IPS-NIHi7 (cell line): Measurements from ENCODE around the gene DCHS1.

Experiments used
- DNase-seq: peaks from one replicate; pipeline ENCODE4 v3.0.0; 2012; ENCODE audit warnings: mixed read lengths; ENCODE audit errors: extremely low spot score

DCHS1 gene

DNA sequence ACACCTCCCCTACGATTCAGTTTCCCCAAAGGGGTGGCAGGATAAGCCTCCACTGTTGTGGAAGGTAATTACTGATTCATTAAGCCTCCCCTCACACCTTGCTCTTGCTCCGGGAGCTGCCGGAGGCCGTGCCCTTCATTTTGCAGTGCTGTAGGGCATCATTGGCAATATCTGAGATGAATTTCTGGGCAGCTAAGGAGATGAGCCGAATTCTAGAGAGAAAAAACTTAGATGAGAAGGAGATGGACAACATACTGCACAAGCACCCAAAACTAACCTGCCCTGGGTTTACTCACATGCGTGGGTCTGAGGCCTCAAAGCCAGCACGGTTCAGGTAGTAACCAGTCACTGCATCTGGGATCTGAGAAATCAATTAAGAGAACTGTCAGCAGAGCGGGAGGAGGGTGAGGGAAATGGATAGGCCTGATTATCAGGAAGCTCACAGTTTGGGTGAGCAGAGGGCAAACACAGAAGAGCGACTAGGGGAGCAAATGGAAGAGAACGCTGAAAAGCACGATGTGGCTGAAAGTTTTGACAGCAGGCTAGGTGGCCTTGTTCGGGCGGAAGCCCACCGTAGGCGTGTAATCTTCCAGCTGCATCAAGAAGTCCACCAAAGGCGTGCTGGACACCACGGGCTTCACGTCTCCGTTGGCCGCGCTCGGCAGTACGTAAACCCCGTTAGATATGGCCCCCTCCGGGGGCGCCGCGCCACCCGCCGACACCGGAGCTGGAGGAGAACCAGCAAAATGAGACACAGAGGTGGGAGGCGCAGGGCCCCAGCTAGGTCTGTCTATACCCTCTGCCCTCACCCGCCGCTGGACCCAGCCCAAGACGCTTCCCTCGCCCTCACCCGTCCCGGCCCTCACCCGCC is 44.3 kb downstream of the DCHS1 start:
- no peak for DNase-seq

DNA sequence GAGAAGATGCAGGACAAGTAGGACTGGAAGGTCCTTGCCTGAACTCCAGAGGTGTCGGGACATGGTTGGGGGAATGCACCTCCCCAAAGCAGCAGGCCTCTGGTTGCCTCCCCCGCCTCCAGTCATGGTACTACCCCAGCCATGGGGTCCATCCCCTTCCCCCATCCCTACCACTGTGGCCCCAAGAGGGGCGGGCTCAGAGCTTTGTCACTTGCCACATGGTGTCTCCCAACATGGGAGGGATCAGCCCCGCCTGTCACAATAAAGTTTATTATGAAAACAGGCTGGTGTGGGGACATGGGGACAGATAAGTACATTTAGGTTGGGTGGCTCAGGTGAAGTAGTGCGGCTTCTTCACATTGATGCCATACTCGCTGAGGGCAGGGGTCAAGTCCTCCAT is 45.0 kb downstream of the DCHS1 start:
- no peak for DNase-seq

DNA sequence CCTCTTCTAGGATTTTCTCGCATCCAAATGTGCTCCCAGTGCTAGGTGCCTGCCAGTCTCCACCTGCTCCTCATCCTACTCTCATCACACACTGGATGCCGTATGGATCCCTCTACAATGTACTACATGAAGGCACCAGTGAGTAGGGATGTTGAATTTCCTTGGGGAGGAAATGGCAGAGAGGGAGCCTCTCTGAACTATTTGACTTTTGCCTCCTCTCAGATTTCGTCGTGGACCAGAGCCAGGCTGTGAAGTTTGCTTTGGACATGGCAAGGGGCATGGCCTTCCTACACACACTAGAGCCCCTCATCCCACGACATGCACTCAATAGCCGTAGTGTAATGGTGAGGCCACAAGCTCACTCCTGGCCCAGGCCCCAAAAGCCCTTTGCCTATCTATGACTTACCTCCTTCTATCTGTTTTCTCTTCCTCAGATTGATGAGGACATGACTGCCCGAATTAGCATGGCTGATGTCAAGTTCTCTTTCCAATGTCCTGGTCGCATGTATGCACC is 46.0 kb downstream of the DCHS1 start:
- DNase-seq = no peak

DNA sequence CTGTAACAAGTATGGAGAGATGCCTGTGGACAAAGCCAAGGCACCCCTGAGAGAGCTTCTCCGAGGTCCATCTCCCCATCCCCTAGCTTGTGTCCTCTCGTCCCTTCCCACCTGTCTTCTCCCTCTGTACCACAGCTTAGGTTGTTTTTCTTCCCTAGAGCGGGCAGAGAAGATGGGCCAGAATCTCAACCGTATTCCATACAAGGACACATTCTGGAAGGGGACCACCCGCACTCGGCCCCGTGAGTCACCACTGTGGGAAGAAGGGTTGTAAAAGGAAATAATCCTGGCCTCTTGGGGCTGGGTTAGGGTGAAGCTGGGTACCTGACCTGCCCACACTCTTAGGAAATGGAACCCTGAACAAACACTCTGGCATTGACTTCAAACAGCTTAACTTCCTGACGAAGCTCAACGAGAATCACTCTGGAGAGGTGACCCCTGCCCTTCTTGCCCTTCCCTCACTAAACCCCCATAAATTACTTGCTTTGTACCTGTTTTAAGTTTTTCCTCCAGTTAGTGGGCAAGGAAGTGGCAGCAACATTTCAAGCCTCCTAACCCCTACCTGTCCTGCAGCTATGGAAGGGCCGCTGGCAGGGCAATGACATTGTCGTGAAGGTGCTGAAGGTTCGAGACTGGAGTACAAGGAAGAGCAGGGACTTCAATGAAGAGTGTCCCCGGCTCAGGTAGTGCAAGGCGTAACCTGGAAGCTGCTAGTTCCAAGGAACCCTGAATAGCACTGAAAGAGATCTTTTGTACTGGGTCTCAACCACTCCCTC is 46.7 kb downstream of the DCHS1 start:
- no peak for DNase-seq

DNA sequence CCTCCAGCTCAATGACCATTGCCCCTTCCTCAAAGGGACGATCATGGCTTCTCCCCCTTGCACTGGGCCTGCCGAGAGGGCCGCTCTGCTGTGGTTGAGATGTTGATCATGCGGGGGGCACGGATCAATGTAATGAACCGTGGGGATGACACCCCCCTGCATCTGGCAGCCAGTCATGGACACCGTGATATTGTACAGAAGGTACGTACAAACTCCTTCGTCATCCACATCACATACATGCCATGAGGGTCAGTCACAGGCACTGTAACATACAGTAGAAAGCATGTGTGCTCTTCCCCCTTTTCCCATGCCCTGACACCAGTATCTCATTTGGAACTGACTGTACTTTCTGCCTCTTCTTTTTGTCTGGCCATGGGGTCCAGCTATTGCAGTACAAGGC is 47.6 kb downstream of the DCHS1 start:
- DNase-seq = no peak

DNA sequence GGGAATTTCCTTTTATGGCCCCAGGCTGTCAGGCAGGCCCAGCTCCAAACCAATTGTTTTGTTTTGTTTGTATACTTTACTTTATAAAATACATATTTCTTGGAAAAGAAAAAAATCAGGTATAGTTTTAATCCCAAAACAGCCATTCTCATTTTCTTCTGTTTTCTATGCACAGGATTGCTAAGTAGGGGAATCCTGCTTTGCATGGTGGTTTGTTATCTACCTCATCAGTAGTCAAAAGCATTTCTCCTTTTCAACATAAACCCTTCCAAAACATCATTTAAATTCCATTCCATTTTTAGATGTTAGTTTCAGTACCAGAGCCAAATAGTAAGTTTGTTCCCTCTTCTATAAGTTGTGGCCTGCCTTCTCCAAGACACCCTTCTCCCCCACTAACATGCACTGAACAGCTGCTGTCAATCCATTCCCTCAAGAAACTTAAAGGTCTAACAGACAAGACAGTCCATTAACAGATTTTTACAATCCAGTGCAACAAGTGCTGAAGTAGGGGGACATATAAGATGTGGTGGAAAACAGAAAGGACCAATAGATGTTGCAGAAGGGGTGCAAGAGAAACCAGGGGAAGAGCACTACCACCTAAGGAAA is 48.3 kb downstream of the DCHS1 start:
- no peak for DNase-seq

DNA sequence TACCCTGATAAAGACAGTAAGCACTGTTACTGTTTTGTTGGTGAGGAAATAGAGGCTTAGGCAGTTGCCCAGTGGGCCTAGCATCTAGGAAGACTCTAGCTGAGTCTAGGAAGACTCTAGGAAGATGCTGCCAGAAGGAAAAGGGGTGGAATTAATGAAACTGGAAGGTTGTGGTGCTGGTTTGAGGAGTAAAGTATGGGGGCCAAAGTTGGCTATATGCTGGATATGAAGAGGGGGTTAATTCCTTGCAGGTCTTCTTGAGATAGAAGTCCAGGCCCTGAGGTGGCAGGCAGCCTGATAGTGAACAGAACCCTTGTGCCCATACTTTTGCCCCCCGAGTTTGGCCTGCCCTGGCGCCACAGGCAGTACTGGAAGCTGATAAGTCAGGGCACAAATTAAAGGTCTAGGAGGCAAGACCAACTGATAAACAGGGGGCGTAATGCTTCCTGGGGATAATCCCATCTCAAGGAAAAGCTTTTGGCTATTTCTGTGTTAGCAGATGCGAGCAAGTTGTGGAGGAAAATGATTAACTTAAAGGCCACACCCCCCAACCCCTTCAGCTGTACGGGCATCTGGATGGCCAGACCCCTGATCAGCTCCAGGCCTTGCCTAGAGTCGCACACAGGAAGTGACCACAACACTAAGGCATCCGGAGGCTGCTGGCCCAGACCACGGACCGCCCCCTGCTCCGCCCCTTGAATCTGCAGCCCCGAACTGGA is 49.0 kb downstream of the DCHS1 start:
- DNase-seq = peak; percentile 93

DNA sequence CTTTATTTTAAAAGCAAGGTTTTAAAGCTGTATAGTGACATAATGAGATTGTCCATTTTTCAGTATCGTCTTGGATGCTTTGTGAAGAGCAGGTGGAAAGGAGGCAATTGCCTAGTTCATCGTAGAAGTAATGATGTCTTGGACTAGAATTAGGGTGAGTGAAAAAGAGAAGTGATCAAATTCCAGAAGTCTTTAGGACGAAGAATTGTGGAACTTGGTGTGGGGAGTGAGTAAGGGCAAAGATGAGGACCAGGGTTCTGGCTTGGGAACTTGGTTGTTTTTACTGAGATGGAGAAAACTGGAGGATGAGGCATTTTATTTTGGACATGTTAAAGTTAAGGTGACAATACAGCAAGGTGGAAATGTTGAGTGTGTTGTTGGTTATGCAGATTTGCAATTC is 50.8 kb downstream of the DCHS1 start:
- DNase-seq = no peak

DNA sequence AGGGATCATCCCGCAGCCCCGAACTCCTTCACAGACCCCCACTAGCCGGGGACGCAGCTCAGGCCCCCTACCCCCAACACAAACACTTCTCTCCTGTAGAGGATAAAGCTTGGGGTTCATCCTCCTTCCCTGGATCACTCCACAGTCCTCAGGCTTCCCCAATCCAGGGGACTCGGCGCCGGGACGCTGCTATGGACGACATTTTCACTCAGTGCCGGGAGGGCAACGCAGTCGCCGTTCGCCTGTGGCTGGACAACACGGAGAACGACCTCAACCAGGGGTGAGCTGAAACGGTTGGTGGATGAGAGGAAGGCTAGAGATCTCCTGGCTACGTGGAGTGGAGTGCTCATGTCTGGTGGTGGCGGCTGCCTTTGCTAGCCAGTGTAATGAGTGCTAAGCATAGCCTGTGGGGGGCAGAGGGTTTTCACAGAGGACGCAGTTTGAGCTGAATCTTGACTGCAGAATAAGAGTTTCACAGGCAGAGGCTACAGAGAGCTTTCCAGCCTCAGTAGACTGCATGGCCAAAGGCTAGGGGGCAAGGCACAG is 51.5 kb downstream of the DCHS1 start:
- no peak for DNase-seq

DNA sequence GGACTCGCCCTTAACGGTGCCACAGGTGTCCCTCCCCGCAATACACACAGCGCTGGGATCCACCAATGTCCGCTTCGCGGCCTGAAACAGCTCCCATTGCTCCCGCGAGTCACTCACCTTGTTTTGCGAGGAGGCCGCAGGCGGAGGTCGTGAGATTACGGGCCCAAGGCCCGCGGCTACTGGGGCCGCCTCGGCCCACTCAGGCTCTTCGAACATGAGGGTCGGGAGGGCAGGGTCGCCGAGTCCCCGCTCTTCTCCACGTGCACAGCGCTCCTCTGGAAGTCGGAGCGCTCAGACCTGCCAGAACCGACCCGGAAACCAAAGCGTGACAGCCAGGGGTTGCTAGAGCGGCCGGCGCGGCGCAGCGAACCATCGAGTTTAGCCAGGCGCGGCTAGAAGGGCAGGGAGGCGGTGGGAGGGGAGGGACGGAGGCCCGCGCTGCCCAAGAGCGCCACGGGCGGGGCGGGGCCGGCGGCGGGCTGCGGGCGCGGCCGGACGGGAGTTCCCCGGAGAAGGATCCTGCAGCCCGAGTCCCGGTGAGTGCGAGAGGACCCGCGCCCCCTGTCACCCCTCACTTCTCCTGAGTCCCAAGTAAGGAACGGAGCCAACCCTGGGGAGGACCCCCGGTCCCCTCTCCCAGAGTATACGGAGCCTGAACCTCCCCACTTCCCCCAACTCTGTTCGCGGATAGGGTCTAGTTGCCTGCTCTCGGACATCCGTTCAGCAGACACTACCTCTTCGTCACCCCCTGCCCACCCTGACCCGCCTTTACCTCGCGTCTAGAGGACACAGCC is 52.1 kb downstream of the DCHS1 start, which contains the start of the genes ILK and RRP8:
TSS of gene ILK (plus strand) at position 488 of the 794 bp plus-strand sequence. CDS start 498 bp downstream, outside the sequence.
TSS of gene RRP8 (minus strand) at position 330 of the 794 bp plus-strand sequence. CDS start at position 216, 114 bp downstream.
- DNase-seq = peak; percentile 97

DNA sequence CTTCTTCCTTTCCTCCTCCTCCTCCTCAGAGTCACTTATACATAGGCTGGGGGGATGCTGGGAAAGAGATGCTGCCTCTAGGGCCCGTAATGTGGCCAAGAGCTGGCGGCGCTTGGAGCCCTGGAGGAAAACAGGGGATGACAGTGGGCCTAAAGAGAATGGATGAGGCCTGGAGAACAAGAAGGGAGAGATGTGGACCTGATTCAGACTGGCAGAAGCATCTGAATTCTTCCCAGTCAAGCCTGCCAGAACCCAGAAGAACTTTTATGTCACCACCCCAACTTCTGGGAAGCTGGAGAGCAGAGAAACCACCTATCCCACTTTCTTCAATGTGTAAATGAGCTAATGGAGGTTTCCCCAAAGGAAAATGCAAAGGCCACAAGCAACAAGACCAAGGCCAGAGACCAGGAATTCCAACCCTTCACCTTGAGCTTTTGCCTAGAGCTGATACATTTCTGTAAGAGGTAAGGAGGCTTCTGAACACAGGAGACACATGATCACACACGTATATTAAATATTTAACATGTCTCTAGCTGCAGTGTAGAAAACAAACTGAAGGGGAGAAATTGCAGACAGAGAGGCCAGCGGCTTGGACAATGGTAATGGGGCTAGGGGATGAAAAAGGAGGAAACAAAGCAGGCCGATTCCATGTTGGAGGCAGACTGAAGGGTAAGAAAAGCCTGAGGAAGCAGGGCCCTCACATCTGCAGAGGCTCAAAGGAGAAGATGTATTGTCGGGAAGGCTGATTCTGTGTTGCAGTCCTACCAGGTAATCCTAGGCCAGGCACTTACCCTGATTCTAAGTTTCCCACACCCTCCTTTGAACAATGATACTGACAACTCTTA is 53.3 kb downstream of the DCHS1 start:
- DNase-seq = no peak

DNA sequence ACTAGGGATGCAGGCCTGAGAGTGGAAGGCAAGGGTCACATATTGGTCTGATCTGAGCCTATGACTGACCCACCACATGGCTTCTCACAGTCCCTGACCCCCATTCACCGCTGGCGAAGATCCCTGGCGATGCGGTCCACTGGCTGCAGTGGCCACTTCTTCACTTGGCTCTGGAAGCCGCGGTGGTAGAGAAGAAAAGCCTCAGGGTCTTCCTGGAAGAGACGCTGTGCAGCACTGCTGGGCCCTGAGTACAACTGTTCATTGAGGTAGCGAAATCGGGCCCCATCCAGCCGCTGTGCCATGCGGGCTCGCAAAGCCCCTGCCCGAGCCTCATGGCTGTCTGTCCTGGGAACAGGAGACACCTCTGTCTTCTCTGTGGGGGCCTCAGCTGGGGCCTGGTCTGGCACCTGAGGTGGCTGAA is 54.6 kb downstream of the DCHS1 start:
- no peak for DNase-seq

DNA sequence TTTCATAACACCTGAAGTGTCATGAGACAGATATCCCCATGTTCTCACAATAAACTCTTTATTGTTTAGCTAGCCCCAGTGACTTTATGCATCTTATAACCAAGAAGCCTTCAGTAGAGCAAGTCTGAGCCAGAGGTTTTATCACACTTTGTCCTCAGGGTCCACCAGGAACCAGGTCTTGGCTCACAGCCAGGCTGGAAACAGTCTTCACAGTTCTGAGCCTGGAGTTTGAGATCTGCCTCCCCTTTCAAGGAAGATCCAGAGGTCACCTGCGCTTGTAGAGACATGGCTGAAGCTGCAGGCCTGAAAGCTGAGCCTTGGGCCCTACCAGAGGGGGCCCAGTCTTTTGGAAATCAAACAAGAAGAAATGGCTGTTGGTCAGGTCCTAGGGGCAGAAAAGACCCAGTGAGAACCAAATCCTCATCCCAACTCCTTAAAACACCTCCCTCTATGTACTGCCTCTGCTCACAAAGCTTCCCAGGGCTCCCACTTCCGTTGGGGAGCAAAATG is 55.7 kb downstream of the DCHS1 start:
- DNase-seq = no peak

DNA sequence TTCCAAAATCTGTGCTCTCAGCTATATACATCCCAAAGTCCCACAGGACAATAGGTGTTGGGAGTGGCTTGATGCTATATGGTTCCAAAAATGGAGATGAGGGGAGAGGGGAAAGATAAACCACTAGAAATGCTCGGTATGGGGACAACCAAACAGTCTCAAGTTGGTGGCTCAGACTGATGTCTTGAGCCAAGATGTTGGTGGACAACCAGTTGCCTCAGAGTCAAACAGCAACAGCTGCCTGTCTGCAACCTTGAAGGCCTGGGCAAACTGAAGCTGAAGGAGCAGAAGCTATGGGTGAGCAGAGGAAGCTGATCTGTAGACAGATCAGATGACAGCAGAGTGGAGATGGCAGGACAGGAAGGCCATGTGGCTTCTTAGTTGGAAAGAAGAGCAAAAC is 56.2 kb downstream of the DCHS1 start:
- no peak for DNase-seq

DNA sequence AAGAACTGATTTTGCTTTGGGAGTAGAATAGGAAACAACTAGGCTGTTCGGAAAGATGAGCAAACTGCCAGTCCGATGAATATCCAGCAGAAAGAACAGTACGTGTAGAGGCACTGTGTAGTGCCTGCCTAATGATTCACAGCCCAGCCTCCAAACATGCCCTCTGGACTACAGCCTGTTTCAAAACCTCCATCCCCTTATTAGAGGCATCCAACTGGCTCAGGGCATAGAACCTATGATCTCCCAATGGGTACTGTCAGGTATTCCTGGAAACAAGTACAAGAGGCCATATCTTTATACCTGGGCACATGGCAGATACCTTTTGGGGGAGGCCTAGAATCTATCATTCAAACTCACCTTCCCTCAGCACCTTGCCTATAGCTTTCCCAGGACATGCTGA is 57.1 kb downstream of the DCHS1 start:
- no peak for DNase-seq

DNA sequence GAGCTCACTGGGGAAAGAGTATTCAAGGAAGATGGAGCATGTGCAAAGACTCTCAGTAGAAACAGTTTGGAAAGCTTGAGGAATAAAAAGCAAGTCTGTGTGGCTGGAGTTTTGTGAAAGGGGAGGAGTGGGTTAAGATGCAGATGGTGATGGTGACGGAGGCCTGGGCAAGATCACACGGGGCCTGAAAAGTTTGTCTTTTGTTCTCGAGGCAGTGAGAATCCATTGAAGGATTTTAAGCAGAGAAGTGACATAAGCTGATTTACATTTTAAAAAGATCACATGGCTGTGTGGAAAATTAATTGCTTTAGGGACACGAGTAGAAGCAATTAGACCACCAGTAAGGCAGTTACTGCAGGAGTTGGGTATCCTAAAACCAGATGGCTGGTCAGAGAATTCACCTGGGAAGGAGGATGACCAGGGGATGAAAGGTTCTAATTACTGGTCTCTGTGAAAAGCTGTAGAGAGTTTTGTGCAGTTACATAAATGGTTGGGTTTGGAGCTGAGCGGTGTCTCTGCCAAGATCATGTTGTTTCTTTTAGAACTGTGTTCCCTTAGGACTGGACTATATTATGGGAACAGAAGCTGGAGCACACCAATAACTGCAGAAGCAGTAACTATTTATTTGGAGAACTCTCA is 59.3 kb downstream of the DCHS1 start:
- no peak for DNase-seq

DNA sequence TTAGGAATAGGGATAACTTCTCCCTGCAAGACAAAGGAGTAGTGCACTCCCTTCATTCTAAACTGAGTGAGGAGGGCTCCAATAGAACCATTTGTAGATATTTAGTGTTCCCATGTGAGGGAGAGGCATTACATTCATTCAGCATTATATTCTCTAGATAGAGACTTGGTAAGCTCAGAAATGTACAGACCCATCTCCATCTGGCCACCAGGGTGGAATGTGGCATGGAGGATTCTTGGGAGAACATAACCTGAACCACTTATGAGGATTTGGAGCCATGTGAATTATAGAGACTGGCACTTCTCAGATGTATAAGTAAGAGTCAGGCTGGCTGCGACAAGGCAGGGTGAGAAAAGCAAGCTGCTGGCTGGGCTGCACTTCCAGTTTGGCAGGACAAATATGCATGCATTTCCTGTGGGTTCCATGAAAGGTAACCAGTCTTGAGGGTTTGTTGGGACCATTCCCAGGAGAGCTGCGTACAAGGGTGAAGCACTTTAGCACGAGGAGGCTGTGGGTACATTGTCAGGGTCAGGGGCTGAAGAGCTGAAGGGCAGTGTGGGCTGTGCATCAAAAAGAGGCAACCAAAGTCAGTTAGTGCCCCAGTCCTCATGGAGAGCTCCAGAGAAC is 61.4 kb downstream of the DCHS1 start:
- DNase-seq = no peak

DNA sequence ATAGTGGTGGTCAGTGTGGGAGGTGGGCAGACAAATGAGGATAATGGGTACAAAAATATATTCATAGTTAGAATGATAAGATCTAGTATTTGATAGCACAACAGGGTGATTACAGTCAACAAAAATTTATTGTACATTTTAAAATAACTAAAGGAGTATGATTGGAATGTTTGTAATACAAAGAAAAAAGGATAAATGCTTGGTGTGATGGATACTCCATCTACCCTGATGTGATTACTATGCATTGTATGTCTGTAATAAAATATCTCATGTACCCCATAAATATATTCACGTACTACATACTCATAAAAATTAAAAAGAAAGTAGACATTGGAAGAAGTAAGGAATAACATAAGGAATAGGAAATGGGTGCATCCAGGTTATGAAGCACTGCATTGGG is 67.6 kb downstream of the DCHS1 start:
- DNase-seq = no peak
